Measurements from ENCODE around the gene SLC7A6OS.

Gene SLC7A6OS

DNA sequence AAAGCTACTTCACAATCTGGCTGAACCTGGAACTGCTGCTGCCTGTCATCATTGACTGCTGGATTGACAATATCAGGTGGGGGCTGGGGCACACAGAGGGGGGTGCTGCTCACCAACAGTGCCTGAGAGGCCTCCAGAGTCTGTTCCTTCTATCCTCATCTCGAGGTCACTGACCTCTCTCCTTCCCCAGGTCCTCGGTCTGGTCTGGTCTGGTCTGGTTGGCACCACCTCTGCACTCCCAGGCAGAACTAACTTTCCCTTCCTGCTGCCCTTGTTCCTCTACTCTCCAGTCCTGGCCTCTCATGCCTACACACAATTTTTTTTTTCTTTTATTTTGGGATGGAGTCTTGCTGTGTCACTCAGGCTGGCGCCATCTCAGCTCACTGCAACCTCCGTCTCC, 61.4 kb downstream of the SLC7A6OS start:
- no peak for DNase-seq

Measured in 8988T (cell line).